CD8-positive, alpha-beta memory T cell (primary cell): ENCODE data around the gene SZT2. TPM values are rescaled to one million over a fixed set of nuclear protein-coding genes. Genes with fewer than 3 reads are reported as not detected.

ENCODE experiments used
- CTCF ChIA-PET: fragments of 350-600 bp; sonication (Branson Sonifier 250); formaldehyde crosslinking; loops from one replicate; lab custom pipeline; 2021; ENCODE audit warnings: antibody characterized with exemption; lab: Charles Lee
- POLR2A ChIA-PET: fragments of 350-600 bp; sonication (Branson Sonifier 250); formaldehyde crosslinking; loops from one replicate; lab custom pipeline; 2021; ENCODE audit warnings: antibody characterized with exemption; lab: Charles Lee
- DNase-seq, 5 donors: peaks; one replicate each; pipeline versions ENCODE4 v3.0.0 to v3.0.0-alpha.2; 2020 to 2022; ENCODE audit warnings: mixed read lengths in 1 of 5
- H3K27ac ChIP-seq: one replicate; pipeline ENCODE4 v1.7.0; 2013; ENCODE audit warnings: low read depth, mild to moderate bottlenecking, low read length, moderate library complexity
- H3K27me3 ChIP-seq: 2 replicates; pipeline ENCODE4 v1.7.0; 2013; ENCODE audit warnings: low read length, mild to moderate bottlenecking; ENCODE audit not compliant: insufficient read depth, poor library complexity, severe bottlenecking
- H3K36me3 ChIP-seq: 2 replicates; pipeline ENCODE4 v1.7.0; 2013; ENCODE audit warnings: mild to moderate bottlenecking, low read length, moderate library complexity; ENCODE audit not compliant: insufficient read depth
- H3K4me1 ChIP-seq: 2 replicates; pipeline ENCODE4 v1.7.0; 2013; ENCODE audit warnings: mild to moderate bottlenecking, low read length, moderate library complexity; ENCODE audit not compliant: insufficient read depth
- H3K4me3 ChIP-seq: 2 replicates; pipeline ENCODE4 v1.7.0; 2013; ENCODE audit warnings: mild to moderate bottlenecking, low read length
- H3K9me3 ChIP-seq: 2 replicates; pipeline ENCODE4 v1.7.0; 2013; ENCODE audit warnings: mild to moderate bottlenecking, low read length
- H3K27ac Mint-ChIP-seq, 8 donors: one replicate each; pipeline ENCODE4 v1.8.0; 2020 to 2021; ENCODE audit warnings: mixed read lengths in 8 of 8, mild to moderate bottlenecking in 6 of 8, inconsistent platforms in 3 of 8, moderate library complexity in 3 of 8
- H3K27me3 Mint-ChIP-seq, 2 donors: one replicate each; pipeline ENCODE4 v1.8.0; 2020 to 2021; ENCODE audit warnings: mixed read lengths in 2 of 2, mild to moderate bottlenecking in 1 of 2, moderate library complexity in 1 of 2
- H3K36me3 Mint-ChIP-seq, 3 donors: one replicate each; pipeline ENCODE4 v1.8.0; 2020 to 2021; ENCODE audit warnings: mixed read lengths in 3 of 3, inconsistent platforms in 1 of 3, mild to moderate bottlenecking in 1 of 3
- H3K4me1 Mint-ChIP-seq, 3 donors: one replicate each; pipeline ENCODE4 v1.8.0; 2020 to 2021; ENCODE audit warnings: mixed read lengths in 3 of 3, inconsistent platforms in 1 of 3, mild to moderate bottlenecking in 1 of 3
- H3K4me3 Mint-ChIP-seq, 7 donors: one replicate each; pipeline ENCODE4 v1.8.0; 2020 to 2021; ENCODE audit warnings: mixed read lengths in 7 of 7, mild to moderate bottlenecking in 6 of 7, moderate library complexity in 4 of 7, inconsistent platforms in 2 of 7
- H3K9me3 Mint-ChIP-seq, 5 donors: one replicate each; pipeline ENCODE4 v1.8.0; 2020 to 2022; ENCODE audit warnings: mixed read lengths in 5 of 5, mild to moderate bottlenecking in 3 of 5, moderate library complexity in 2 of 5, inconsistent platforms in 1 of 5
- polyA plus RNA-seq: library from polyadenylated mRNA; unstranded; fragments of 300-500 nt; fragmentation: Illumina TruSeq; gene quantifications from one replicate; pipeline ENCODE4 v1.2.3, GENCODE V29; 2021
- total RNA-seq, 2 experiments: library from RNA; stranded (reverse); gene quantifications; one replicate each; pipeline ENCODE4 v1.2.3, GENCODE V29; 2021

The SZT2 gene
- total and polyA plus RNA-seq, 3 experiments from 2014 or later, result 7.2 to 35.1 (median 34.4) TPM

DNA sequence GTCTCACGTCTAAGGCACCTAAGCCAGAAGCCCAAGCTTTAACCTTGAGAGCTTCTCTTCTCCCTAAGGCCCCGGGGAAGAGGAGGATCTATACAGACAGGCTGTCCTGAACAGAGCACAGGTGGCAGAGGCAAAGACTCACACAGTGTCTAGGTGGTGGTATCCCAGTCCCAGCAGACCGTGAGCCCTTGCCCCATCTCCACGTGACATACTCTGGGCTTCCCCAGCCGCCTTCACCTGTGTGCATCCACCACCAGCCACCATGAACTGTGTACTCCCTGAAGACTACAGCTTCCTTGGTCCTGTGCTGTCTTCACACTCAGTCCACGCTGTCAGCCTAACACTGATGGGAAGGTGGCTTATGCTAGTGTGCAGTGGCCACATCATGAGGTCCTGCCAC is 31.7 kb downstream of the SZT2 start:
- H3K27me3 ChIP-seq, result no peaks in the 10 kb centered on the region
- no peak for DNase-seq
- Mint-ChIP-seq H3K36me3 (peaks cover 4 to 69% (median 7%) of the 10 kb centered on the region in 3 donors), H3K27ac (no peak overlapping the region), H3K27me3 (peaks cover 0 to 2% of the 10 kb centered on the region in 2 donors), H3K4me1 (no peaks in the 10 kb centered on the region), H3K9me3 (no peaks in the 10 kb centered on the region), H3K4me3 (no peak overlapping the region)
- ChIA-PET CTCF (interaction anchor here (0.7 kb wide), 1 partner anchor 139 kb away, joined by 3 read pairs; no protein-coding TSS in a partner anchor), POLR2A (no interaction called here)
- no peak overlapping the region for H3K27ac ChIP-seq
- H3K4me1 ChIP-seq, result no peaks in the 10 kb centered on the region
- H3K36me3 ChIP-seq, result peaks cover 48% of the 10 kb centered on the region
- H3K4me3 ChIP-seq, result no peak overlapping the region
- H3K9me3 ChIP-seq, result no peaks in the 10 kb centered on the region

DNA sequence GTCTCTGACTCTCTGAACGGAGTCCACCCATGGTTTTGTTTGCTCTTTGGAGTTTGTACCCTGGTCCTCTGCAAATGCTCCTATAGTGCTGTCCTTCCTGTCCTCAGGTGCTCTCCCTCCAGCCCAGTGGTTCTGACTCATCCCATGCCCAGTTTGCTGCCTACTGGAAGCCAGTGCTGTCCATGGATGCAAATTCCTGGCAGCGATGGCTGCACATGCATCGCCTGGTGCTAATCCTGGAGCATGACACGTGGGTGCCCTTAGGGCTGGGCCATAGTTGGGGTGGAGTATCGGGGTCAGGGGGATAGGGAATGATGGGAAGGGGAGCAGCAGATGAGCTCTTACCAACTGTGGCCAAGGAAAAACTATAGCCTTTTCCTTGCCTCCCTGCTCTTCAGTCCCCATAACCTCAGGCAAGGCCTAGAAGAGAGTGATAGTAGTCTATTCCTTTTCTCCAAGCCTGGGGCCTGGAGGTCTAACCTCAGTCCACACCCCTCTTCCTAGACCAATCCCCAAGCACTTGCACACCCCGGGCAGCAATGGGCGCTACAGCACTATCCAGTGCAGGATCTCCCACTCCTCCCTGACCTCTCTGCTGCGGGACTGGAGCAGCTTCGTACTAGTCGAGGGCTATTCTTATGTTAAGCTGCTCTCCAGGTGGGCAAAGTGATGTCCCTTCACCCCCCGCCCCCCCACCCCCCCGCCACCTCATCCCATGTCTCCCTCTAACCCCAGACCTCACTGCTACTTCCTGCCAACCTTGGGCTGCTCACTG is 32.5 kb downstream of the SZT2 start:
- no peaks in the 10 kb centered on the region for H3K9me3 Mint-ChIP-seq
- no peaks in the 10 kb centered on the region for H3K9me3 ChIP-seq
- ChIA-PET POLR2A (no interaction called here), CTCF (no interaction called here)
- H3K27me3 ChIP-seq, result no peaks in the 10 kb centered on the region
- H3K4me3 ChIP-seq, result no peak overlapping the region
- H3K4me1 ChIP-seq, result no peaks in the 10 kb centered on the region
- peaks cover 50% of the 10 kb centered on the region for H3K36me3 ChIP-seq
- no peak overlapping the region for H3K4me3 Mint-ChIP-seq
- no peak overlapping the region for H3K27ac ChIP-seq
- no peak for DNase-seq
- H3K27me3 Mint-ChIP-seq, result peaks cover 0 to 2% of the 10 kb centered on the region in 2 donors
- peaks cover 0 to 2% (median 0%) of the 10 kb centered on the region in 3 donors for H3K4me1 Mint-ChIP-seq
- peaks cover 8 to 77% (median 11%) of the 10 kb centered on the region in 3 donors for H3K36me3 Mint-ChIP-seq
- peak overlapping the region in 4 of 8 donors; percentile 36 to 84 (median 58) for H3K27ac Mint-ChIP-seq

DNA sequence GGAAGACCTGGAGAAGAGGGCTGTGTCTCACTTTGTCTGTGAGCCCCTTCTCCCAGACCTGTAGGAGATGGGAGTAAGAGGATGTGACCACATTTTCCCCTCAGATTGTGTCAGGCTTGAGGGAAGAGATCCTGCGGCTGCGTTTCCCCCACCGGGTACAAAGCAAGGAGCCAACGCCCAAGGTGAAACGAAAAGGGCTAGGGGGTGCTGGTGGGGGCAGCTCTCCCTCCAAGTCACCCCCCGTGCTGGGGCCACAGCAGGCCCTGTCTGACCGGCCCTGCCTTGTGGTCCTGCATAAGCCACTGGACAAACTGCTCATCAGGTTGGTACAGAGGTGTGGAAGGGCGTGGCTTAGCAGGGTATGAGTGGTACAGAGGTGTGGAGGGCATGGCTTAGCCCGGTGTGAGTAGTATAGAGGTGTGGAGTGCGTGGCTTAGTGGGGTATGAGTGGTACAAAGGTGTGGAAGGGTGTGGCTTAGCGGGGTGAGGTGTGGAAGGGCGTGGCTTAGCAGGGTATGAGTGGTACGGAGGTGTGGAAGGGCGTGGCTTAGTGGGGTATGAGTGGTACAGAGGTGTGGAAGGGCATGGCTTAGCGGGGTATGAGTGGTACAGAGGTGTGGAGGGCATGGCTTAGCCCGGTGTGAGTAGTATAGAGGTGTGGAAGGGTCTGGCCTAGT is 33.4 kb downstream of the SZT2 start:
- POLR2A ChIA-PET, result no interaction called here
- no peaks in the 10 kb centered on the region for H3K9me3 Mint-ChIP-seq
- no peak overlapping the region for H3K27ac ChIP-seq
- H3K4me1 ChIP-seq, result no peaks in the 10 kb centered on the region
- DNase-seq, result no peak
- no peaks in the 10 kb centered on the region for H3K9me3 ChIP-seq
- H3K4me3 ChIP-seq, result no peak overlapping the region
- H3K36me3 Mint-ChIP-seq, result peaks cover 8 to 87% (median 15%) of the 10 kb centered on the region in 3 donors
- H3K27me3 Mint-ChIP-seq, result peaks cover 0 to 2% of the 10 kb centered on the region in 2 donors
- no peaks in the 10 kb centered on the region for H3K27me3 ChIP-seq
- CTCF ChIA-PET, result no interaction called here
- peak overlapping the region in 6 of 8 donors; percentile 12 to 89 (median 35) for H3K27ac Mint-ChIP-seq
- H3K4me1 Mint-ChIP-seq, result peaks cover 0 to 2% (median 0%) of the 10 kb centered on the region in 3 donors
- no peak overlapping the region for H3K4me3 Mint-ChIP-seq
- peaks cover 59% of the 10 kb centered on the region for H3K36me3 ChIP-seq

DNA sequence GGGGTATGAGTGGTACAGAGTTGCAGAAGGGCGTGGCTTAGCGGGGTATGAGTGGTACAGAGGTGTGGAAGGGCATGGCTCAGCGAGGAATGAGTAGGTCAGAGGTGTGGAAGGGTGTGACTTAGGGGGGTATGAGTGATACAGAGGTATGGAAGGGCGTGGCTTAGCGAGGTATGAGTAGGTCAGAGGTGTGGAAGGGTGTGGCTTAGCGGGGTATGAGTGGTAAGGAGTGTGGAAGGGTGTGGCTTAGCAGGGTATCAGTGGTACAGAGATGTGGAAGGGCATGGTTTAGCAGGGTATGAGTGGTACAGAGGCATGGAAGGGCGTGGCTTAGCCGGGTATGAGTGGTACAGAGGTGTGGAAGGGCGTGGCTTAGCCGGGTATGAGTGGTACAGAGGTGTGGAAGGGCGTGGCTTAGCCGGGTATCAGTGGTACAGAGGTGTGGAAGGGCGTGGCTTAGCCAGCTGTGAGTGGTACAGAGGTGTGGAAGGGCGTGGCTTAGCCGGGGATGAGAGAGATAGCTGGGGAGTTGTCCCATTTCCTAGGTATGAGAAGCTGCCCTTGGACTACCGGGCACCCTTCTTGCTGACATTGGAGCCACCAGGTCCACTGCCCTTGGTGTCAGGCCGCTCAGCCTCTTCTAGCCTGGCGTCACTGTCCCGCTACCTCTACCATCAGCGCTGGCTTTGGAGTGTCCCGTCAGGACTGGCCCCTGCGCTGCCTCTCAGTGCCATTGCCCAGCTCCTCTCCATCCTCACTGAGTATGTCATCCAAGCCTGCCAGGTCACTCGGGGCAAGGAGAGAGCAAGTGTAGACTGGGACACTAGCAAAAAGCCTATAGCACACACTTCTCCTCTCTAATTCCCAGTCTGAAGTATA is 34.2 kb downstream of the SZT2 start:
- no peaks in the 10 kb centered on the region for H3K27me3 ChIP-seq
- peaks cover 10 to 94% (median 15%) of the 10 kb centered on the region in 3 donors for H3K36me3 Mint-ChIP-seq
- no peak overlapping the region for H3K4me3 ChIP-seq
- no peak overlapping the region for H3K4me3 Mint-ChIP-seq
- peaks cover 63% of the 10 kb centered on the region for H3K36me3 ChIP-seq
- H3K9me3 ChIP-seq, result no peaks in the 10 kb centered on the region
- no peaks in the 10 kb centered on the region for H3K4me1 ChIP-seq
- ChIA-PET CTCF (no interaction called here), POLR2A (no interaction called here)
- H3K27me3 Mint-ChIP-seq, result peaks cover 0 to 2% of the 10 kb centered on the region in 2 donors
- H3K27ac ChIP-seq, result no peak overlapping the region
- peak overlapping the region in 6 of 8 donors; percentile 5 to 96 (median 22) for H3K27ac Mint-ChIP-seq
- H3K9me3 Mint-ChIP-seq, result no peaks in the 10 kb centered on the region
- H3K4me1 Mint-ChIP-seq, result peaks cover 0 to 2% (median 0%) of the 10 kb centered on the region in 3 donors
- no peak for DNase-seq

DNA sequence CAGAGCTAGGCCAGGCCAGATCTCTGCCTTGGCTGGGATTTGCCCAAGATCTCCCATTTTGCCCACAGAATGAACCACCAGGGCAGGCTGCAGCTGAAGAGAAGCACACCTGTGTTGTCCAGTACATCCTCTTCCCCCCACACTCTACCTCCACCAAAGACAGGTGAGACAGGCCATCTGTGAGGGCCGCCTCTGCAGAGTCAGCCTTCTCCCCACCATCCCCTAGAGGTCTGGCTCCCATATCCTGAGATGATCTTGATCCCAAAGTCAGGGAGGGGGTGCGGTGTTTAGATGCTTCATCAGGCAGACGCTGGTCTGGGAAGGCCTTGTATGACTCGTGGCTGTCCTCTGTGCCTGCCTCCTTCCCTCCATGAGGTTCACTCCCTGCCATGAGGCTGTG is 35.3 kb downstream of the SZT2 start:
- H3K4me3 ChIP-seq, result no peak overlapping the region
- no peak overlapping the region for H3K4me3 Mint-ChIP-seq
- H3K27ac ChIP-seq, result no peak overlapping the region
- H3K27ac Mint-ChIP-seq, result peak overlapping the region in 1 of 8 donors; percentile 2
- H3K27me3 ChIP-seq, result no peaks in the 10 kb centered on the region
- no peaks in the 10 kb centered on the region for H3K9me3 Mint-ChIP-seq
- no peaks in the 10 kb centered on the region for H3K4me1 ChIP-seq
- ChIA-PET POLR2A (no interaction called here), CTCF (no interaction called here)
- H3K27me3 Mint-ChIP-seq, result peaks cover 0 to 2% of the 10 kb centered on the region in 2 donors
- H3K4me1 Mint-ChIP-seq, result peaks cover 0 to 2% (median 0%) of the 10 kb centered on the region in 3 donors
- H3K36me3 Mint-ChIP-seq, result peaks cover 14 to 95% (median 15%) of the 10 kb centered on the region in 3 donors
- DNase-seq, result no peak
- peaks cover 71% of the 10 kb centered on the region for H3K36me3 ChIP-seq
- H3K9me3 ChIP-seq, result no peaks in the 10 kb centered on the region

DNA sequence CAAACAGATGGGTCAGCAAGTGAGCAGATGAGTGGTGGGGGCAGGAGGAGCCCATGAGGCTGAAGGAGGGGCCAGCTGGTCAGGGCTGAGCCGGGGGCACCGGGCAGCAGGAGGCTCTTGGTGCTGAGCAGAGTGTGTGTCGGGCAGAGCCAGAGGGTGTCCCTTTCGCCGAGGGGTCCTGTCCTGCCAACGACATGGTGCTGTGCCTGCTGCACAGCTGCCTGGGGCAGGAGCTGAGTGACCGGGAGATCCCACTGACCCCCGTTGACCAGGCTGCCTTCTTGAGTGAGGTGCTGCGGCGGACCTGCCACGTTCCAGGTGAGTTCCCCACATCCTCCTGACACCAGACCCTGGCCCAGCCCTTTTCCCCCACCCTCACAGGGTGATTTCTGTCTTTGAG is 36.5 kb downstream of the SZT2 start:
- peaks cover 14 to 95% (median 17%) of the 10 kb centered on the region in 3 donors for H3K36me3 Mint-ChIP-seq
- no peak for DNase-seq
- peaks cover 0 to 2% of the 10 kb centered on the region in 2 donors for H3K27me3 Mint-ChIP-seq
- ChIA-PET POLR2A (no interaction called here), CTCF (no interaction called here)
- H3K4me3 Mint-ChIP-seq, result no peak overlapping the region
- no peak overlapping the region for H3K4me3 ChIP-seq
- no peaks in the 10 kb centered on the region for H3K27me3 ChIP-seq
- no peaks in the 10 kb centered on the region for H3K4me1 ChIP-seq
- no peak overlapping the region for H3K27ac Mint-ChIP-seq
- peaks cover 0 to 2% (median 0%) of the 10 kb centered on the region in 3 donors for H3K4me1 Mint-ChIP-seq
- no peaks in the 10 kb centered on the region for H3K9me3 Mint-ChIP-seq
- H3K27ac ChIP-seq, result no peak overlapping the region
- H3K9me3 ChIP-seq, result no peaks in the 10 kb centered on the region
- H3K36me3 ChIP-seq, result peaks cover 69% of the 10 kb centered on the region

DNA sequence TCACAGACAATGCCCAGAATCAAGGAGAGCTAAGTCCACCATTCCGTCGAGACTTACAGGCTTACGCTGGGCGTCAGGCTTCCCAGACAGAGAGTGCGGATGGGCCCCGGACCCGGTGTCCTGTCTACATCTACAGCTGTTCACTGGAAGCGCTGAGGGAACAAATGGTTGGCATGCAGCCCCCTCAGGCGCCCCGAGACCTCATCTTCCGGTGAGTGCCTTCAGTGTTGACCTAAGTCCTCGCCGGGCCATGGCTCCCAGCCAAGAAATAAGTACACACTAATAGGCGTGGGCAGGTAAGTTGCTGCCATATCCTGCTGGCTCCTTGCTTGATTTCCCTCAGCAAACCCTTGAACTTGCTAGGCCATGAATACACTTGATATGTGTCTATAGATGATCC is 37.8 kb downstream of the SZT2 start:
- Mint-ChIP-seq H3K4me1 (peaks cover 0 to 2% (median 0%) of the 10 kb centered on the region in 3 donors), H3K4me3 (no peak overlapping the region), H3K27me3 (no peaks in the 10 kb centered on the region), H3K27ac (peak overlapping the region in 1 of 8 donors; percentile 40), H3K36me3 (peaks cover 19 to 96% (median 21%) of the 10 kb centered on the region in 3 donors), H3K9me3 (no peaks in the 10 kb centered on the region)
- Histone ChIP-seq H3K4me3 (no peak overlapping the region), H3K27me3 (no peaks in the 10 kb centered on the region), H3K36me3 (peaks cover 70% of the 10 kb centered on the region), H3K9me3 (no peaks in the 10 kb centered on the region), H3K4me1 (no peaks in the 10 kb centered on the region), H3K27ac (no peak overlapping the region)
- DNase-seq, result no peak
- POLR2A ChIA-PET, result no interaction called here
- CTCF ChIA-PET, result interaction anchor here (0.5 to 0.9 kb wide), 2 partner anchors 13 to 354 kb away, joined by 3 read pairs; no protein-coding TSS in a partner anchor
